Right ventricle myocardium inferior (tissue), 1 donor: ENCODE results near the gene NKD2. TPM values are rescaled to one million over a fixed set of nuclear protein-coding genes. Genes with fewer than 3 reads are reported as not detected.

ENCODE experiments used
- ATAC-seq: fragments of 200-7000 bp; cut with Tn5 transposase; one replicate; pipeline ENCODE4 v1.9.1; 2020; ENCODE audit warnings: mild to moderate bottlenecking, moderate library complexity
- DNase-seq: peaks from one replicate; pipeline ENCODE4 v3.0.0; 2021; ENCODE audit errors: missing footprints
- intact Hi-C: fragments of 100-400 bp; cut with DNase I; formaldehyde crosslinking; loops from one replicate; pipeline ENCODE4 v1.11.0; 2022
- total RNA-seq: library from RNA; stranded (reverse); fragmentation: NEBNext Ultra II Directional; extraction: Animal tissue kit (Norgen Biotek cat#: 25700); gene quantifications from one replicate; pipeline ENCODE4 v1.2.1, GENCODE V29; 2021
- donor health status: DM: no; HTN: yes; CAD: no; lungs with severe emphysema.

NKD2 gene
- total RNA-seq, 1 donor from 2014 or later: 4.4 TPM

DNA sequence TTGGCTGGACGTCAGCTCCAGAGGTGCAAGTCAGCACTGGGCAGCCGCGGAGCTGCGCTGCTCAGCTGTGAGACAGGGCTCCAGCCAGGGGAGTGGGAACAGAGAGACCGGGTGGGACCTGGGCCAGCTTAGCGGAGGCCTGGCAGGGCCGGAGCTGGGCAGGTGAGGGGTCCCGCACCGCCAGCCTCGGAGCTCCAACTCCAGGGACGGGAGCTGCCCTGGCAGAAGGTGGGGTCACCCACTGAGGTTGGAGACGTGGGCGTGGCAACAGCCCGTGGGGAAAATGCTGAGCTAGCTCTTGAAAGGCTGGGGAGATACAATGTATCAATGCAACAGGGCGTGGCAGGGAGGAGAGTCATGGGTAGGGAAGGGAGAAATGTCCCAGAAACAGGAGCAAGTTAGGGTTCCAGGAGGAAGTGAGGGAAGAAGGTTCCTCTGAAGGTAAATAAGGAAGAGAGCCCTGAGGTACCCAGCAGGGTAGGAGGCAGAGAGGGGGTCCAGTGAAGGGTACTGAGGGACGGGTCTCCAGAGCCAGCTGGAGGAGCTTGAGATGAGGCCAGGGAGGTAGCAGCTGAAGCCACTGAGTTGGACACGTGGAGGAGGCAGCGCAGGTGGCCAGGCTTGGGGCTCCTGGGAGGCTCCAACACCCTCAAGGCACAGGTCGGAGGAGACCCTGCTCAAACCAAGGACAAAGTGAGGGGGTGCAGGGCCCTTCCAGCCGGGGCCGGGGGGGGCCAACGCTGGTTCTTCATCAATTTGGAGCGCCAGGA lies 736 bp upstream of the NKD2 start:
- ATAC-seq: no peak
- DNase-seq: no peak
- intact Hi-C loops: no loop called here

DNA sequence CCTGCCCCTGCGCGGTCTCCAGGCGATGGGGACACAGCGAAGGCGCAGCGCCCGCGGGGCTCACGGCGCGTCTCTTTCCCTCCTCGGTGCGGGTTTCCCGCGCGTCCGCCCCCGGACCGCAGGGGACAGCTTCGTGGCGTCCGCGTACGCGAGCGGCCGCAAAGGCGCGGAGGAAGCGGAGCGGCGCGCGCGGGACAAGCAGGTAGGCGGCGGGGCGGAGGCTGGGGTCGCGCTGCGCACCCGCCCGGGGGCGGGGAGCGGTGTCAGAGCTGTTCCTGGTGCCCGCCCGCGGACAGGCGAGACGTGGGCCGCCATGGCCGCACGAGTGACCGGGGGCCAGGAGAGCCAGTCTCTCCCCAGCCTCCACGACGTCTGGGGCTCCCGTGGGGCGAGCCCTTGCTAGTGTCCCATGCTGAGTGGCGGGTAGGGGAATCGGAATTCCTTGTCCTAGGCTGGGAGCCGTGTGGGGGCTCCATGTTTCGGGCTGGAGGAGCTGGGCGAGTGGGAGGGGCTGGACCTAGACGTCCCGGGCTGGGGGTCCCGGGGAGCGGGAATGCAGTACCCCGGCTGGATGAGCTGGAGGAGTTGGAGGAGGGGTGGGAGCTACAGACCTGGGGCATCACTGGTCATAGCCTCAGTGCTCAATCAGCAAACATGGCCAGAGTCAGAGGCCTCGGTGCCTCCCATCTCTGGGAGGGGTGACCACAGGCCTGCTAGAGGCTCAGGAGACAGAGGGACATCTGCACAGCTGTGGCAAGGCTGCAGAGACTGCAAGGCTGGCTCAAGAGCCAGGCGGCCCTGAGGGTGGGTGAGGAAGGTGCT lies 968 bp downstream of the NKD2 start:
- no peak for ATAC-seq
- intact Hi-C loops: no loop called here

DNA sequence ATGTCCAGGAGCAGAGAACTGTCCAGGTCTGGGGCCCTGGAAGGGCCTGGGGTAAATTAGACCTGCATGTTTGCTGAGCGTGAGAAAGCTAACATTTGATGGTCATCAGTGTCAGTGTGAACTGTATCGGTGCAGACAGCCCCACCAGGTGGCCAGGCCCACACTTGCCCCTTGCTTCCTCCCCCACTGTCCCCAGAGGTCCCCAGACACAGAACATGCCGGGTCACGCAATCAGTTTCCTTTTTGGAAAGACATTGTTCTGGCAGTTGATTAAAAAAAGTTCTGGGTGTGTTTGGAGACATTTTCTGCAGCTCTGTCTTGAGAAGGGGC lies 1.5 kb downstream of the NKD2 start:
- DNase-seq: no peak
- no peak for ATAC-seq
- intact Hi-C loops: no loop called here

More for the DNA sequence above, 968 bp downstream of the NKD2 start:
- DNase-seq: no peak

- no peak for DNase-seq
- ATAC-seq: no peak
- intact Hi-C loops: no loop called here
Measured at GRCh38 chr5:1010641-1011046, 2.0 kb downstream of the NKD2 start.

DNA sequence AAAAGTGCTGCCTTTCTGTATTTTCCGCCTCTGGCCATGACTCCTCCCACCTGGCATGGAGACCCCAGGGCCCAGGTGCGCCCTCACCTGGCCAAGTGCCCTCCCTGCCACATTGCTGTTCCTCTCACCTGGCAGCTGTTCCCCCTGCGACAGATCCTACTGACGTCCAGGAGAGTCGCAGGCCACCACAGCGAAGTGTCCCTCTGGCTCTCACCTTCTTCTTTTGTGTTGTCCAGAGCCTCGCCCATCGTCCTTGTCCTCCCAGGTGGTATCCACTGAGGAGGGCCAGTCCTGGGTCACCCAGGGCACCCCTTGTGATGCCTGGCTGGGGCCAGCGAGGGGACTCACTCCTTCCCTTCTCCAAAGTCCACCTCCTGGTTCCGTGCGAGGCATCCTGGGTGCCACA lies 2.6 kb downstream of the NKD2 start:
- intact Hi-C loops: no loop called here
- no peak for DNase-seq
- ATAC-seq: no peak

DNA sequence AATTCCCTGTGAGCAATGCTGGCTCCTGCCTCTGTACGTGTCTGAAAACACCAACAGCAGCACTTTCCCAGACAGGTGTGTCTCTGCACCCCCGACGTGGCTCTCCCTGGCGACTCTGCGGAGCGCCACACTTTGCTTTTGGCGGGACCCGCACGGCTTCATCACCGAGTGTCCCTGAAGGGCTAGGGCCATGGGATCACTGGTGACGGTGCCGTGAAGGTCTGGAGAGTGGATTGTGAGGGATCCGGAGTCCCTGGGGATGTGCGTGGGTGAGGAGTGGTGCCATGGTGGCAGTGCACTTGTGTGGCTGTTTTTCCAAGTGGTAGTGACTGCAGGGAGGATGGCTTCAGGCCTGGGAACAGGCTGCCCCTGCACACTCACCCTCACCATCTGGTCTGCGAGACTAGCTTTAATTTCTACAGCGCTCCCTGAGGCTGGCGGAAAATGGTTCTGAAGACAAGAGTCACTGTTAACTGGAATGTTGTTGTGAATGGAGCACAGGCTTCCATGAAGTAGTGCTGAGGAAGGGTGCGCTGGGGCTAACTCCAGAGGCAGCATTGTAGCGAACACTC lies 3.2 kb downstream of the NKD2 start:
- intact Hi-C loops: no loop called here
- no peak for ATAC-seq

DNA sequence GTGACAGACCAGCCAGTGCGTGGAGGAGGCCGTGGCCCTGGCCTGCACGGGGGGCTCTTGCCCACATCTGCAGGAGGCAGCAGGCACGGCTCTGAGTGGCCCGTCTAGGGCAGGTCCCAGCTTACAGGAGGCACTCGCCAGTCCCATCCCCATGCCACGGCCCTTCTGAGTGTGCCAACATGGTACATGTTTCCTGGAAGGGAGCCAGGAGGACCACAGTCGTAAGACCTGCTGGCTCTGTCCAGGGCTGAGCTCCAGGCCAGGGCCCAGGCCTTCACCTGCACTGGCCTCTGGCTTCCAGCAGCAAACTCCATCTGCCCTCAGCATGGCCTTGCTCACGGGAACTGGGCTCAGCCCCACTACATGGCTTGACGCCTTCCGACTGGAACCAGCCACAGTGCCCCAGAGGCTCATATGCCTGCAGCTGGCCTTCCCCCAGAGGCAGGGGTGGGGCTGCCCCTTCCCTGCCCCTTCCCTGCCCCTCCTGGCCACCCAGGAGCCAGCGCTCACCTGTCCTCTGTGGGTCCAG lies 3.8 kb downstream of the NKD2 start:
- intact Hi-C loops: no loop called here
- no peak for DNase-seq
- no peak for ATAC-seq

More for the DNA sequence above, 3.2 kb downstream of the NKD2 start:
- DNase-seq: no peak

- no peak for ATAC-seq
- intact Hi-C loops: no loop called here
Measured at GRCh38 chr5:1012900-1013237, 4.3 kb downstream of the NKD2 start.

DNA sequence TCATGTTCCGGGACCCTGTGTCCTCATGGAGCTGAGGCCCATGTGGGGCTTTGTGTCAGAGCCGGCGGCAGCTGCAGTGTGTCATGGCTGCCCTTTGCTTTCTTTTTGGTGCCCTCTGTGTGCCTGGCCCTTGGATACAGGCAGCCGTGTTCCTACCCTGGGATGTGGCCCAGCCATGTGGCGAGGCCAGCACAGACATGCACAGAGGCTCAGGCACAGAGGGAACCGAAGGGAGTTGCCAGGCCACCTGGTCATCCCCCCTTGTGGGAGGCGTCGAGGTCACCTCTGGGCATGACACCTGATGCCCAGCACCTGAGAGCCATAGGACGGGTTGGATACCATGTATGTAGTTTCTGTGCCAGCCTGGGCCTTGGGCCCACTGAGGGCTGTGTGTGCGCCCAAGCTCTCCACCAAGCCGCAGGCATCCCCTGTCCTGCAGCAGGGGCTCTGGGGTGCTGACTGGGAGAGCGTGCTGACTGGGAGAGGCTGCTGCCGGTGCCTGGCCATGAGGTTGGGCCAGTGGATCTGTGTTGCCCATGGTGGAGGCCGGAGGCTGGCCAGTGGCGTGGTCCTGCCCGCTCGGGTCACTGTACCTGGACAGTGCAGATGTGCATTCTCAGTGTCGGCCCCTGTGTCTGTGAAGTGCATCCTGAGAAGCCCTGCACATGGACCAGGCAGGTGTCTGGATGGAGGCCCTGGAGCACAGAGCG lies 4.8 kb downstream of the NKD2 start:
- peak; percentile 64 for DNase-seq

More at GRCh38 chr5:1012900-1013237, 4.3 kb downstream of the NKD2 start:
- no peak for DNase-seq

DNA sequence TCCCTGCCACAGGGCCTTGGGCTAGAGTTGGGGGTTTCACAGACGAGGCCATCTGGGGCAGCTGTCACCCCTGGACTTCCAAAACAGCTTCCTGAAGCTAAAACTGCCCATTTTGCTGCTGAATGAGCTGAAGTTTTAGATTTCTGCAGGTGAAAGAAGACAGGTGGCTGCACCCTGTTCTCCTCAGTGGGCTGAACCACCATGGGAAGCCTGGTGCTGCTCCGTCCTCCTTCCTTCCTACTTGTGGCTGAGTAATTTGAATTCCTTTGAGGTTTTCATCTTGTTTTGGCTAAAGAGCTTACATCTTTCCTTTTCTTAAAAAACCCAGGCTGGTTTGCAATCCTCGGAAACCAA lies 5.3 kb downstream of the NKD2 start:
- DNase-seq: no peak
- intact Hi-C loops: no loop called here
- ATAC-seq: no peak

More for the DNA sequence above, 4.8 kb downstream of the NKD2 start:
- intact Hi-C loops: no loop called here
- no peak for ATAC-seq

GRCh38 chr5:1014346-1014745 lies 5.7 kb downstream of the NKD2 start:
- intact Hi-C loops: no loop called here
- no peak for ATAC-seq
- DNase-seq: peak; percentile 66

DNA sequence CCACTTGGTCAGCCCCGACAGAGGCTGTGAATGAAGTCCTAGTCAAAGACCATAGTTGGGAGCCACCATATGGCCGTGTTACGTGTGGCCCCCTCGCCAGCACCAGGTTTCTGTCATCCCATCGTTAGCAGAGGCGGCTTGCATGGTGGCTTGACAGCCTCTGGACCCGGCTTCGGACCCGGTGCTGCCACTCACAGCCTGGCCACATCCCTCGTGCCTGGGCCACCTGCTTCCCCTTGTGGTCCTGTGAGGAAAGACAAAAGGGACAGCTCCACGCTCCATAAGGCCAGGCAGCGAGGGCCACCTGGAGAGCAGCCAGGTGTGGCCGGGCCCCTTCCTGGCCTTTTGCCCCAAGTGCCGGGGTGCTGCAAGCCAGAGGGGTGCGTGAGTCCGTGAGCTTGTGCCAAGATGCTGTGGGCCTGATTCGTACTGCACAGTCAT lies 6.2 kb downstream of the NKD2 start:
- DNase-seq (peak; percentile 57), ATAC-seq (no peak)
- intact Hi-C loops: no loop called here

- intact Hi-C loops: no loop called here
- no peak for ATAC-seq
- peak; percentile 22 for DNase-seq
Measured at GRCh38 chr5:1015507-1015906, 6.9 kb downstream of the NKD2 start.

DNA sequence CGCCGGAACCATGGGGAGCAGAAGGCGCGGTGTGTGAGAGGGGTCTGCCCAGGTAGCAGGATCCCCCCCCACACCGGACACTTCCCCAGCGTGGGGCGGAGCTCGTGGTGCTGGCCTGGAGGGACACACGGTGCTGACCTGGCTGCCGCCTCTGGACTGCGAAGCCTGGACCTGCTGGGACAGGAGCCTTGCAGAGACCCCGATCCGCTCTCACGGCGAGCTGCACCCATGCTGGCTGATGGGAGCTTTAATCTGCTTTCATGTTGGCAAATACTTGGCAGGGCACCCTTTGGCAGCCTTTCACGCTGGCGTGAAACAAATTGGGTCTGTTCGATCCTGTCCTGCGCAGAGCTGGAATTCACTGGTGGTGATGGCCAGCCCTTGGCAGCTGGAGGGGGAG lies 7.4 kb downstream of the NKD2 start:
- ATAC-seq (no peak), DNase-seq (peak; percentile 67)
- intact Hi-C loops: no loop called here

DNA sequence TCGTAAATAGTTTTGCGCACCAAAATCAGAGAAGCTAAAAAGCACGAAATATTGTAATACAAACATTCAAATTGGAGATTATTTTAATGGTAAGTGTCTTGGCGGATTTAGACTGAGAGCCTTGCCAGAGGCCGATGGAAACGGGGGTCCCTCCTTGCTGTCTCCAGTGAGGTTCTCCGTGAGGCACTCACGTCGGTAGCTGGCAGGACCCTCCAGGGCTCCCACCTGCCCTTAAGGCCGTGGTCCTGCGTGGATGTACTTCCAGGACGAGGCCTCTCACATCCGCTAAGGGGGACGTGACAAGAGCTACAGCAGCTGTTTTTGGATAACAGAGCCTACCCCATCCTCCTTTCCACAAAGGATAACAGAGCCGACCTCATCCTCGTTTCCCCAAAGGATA lies 7.9 kb downstream of the NKD2 start:
- peak; percentile 32 for DNase-seq
- no peak for ATAC-seq

DNA sequence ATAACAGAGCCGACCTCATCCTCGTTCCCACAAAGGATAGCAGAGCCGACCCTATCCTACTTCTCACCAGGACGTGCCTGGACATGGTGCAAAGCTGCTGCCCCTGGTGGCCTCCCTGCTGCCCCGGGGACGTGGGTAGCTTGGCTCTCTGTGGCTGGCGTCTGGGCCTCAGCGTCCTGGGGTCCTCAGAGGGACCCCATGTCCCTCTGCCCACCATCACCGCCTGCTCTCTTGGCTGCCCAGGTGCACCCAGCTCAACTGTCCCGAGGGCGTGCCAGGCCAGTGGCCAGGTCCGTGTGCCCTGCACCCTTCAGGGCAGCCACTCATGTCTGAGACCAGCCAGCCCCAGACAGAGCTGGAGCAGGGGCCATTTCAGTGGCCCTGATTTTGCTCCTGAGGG lies 8.5 kb downstream of the NKD2 start:
- ATAC-seq (no peak), DNase-seq (peak; percentile 66)
- intact Hi-C loops: no loop called here

More for the DNA sequence above, 7.9 kb downstream of the NKD2 start:
- intact Hi-C loops: no loop called here

DNA sequence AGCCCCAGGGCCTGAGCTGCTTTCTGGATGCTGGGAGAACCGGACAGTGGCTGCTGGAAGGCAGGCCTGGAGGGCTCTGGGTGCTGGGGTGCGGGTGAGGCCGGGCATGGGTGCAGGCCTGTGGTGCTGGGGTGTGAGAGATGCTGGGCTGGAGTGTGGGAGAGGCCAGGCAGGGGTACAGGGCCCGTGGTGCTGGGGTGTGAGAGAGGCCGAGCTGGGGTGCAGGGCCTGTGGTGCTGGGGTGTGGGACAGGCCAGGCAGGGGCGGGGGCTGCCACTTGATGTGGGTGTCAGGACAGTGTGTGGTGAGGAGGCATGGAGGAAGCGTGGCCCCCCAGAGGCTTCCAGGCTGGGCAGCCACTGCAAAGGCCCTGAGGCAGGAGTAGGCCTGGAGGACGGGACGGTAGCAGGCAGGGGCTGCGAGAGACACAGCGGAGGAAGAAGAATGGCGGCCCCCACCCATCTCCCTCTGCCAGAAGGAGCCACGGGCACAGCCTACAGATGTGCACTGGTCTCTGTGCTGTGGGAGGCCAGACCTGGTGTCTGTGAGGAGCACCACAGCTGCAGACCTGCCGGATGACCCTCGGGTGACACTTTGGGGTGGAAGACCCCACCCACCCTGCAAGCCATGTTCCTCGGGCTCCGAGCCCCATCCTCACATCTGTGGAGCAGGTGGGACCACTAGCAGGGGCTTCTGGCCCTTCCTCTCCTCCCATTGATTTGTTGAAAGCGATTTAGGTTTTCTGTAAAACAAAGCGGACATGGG lies 9.3 kb downstream of the NKD2 start:
- intact Hi-C loops: no loop called here
- DNase-seq (peak; percentile 53), ATAC-seq (no peak)

GRCh38 chr5:1018596-1018995 lies 10.0 kb downstream of the NKD2 start:
- DNase-seq (peak; percentile 47), ATAC-seq (no peak)
- intact Hi-C loops: no loop called here
